Natural killer cell (primary cell): ENCODE data around the gene ACRBP. TPM values are rescaled to one million over a fixed set of nuclear protein-coding genes. Genes with fewer than 3 reads are reported as not detected.
A peak's percentile ranks its signal among the peaks of the same experiment; 100 is the strongest.

ENCODE experiments used
- ATAC-seq, 3 donors: fragments of 150-1000 bp in 2 of 3; fragments of 200-7000 bp in 1 of 3; cut with Tn5 transposase; 1 replicate in 1 of 3; 2 replicates in 2 of 3; pipeline ENCODE4 v1.10.0; 2021; ENCODE audit warnings: mild to moderate bottlenecking in 2 of 3, moderate library complexity in 2 of 3
- DNase-seq, 2 donors: peaks; one replicate each; pipeline versions ENCODE4 v3.0.0 to v3.0.0-alpha.2; 2013 to 2021; ENCODE audit warnings: mixed read lengths in 1 of 2
- H3K27ac ChIP-seq: one replicate; pipeline ENCODE4 v1.5.1; 2013; ENCODE audit warnings: mild to moderate bottlenecking, low read length
- H3K27me3 ChIP-seq: one replicate; pipeline ENCODE4 v1.6.1; 2013; ENCODE audit warnings: low read length; ENCODE audit not compliant: control insufficient read depth, insufficient read depth
- H3K36me3 ChIP-seq: one replicate; pipeline ENCODE4 v1.6.1; 2013; ENCODE audit warnings: low read length; ENCODE audit not compliant: control insufficient read depth, insufficient read depth
- H3K4me1 ChIP-seq: one replicate; pipeline ENCODE4 v1.6.1; 2013; ENCODE audit warnings: low read length; ENCODE audit not compliant: control insufficient read depth, insufficient read depth
- H3K4me3 ChIP-seq: one replicate; pipeline ENCODE4 v1.5.1; 2013; ENCODE audit warnings: low read length
- H3K9me3 ChIP-seq: one replicate; pipeline ENCODE4 v1.6.1; 2013; ENCODE audit warnings: low read length; ENCODE audit not compliant: control insufficient read depth, insufficient read depth
- H3K27ac Mint-ChIP-seq, 2 donors: one replicate each; pipeline ENCODE4 v1.8.0; 2022; ENCODE audit warnings: mild to moderate bottlenecking in 2 of 2, mixed read lengths in 2 of 2, moderate library complexity in 1 of 2
- H3K27me3 Mint-ChIP-seq, 2 donors: one replicate each; pipeline ENCODE4 v1.8.0; 2022; ENCODE audit warnings: low read depth in 2 of 2, mixed read lengths in 2 of 2
- H3K36me3 Mint-ChIP-seq: one replicate; pipeline ENCODE4 v1.8.0; 2022; ENCODE audit warnings: mixed read lengths
- H3K4me1 Mint-ChIP-seq, 2 donors: one replicate each; pipeline ENCODE4 v1.8.0; 2022; ENCODE audit warnings: mixed read lengths in 2 of 2
- H3K4me3 Mint-ChIP-seq: one replicate; pipeline ENCODE4 v1.8.0; 2022; ENCODE audit warnings: mild to moderate bottlenecking, moderate library complexity, mixed read lengths
- H3K9me3 Mint-ChIP-seq, 2 donors: one replicate each; pipeline ENCODE4 v1.8.0; 2022; ENCODE audit warnings: mixed read lengths in 2 of 2
- WGBS: methylation state at CpG from one replicate; pipeline ENCODE4 v1.1.7; 2013; ENCODE audit warnings: missing lambda C conversion rate; ENCODE audit not compliant: insufficient coverage; 5-methylcytosine and 5-hydroxymethylcytosine counted together
- intact Hi-C: fragments of 100-400 bp; cut with micrococcal nuclease; formaldehyde crosslinking; loops from one replicate; pipeline ENCODE4 v1.14.2; 2022
- total RNA-seq, 4 donors: library from RNA; stranded (reverse); fragments of 120-200 nt in 1 of 4; gene quantifications; one replicate each; pipeline versions ENCODE4 v1.2.3 to v1.2.4, GENCODE V29; 2013 to 2022
- TF ChIP-seq, protein P1 (sequence below): fragments of 200-600 bp; IDR thresholded peaks from one replicate; pipeline ENCODE4 v1.8.0; 2022; ENCODE audit warnings: antibody characterized with exemption

The ACRBP gene
- total RNA-seq, 3 donors from 2014 or later (not counting 1 experiment from before 2014, with no cell fraction given): 2.1 to 12.2 (median 4.7) TPM

DNA sequence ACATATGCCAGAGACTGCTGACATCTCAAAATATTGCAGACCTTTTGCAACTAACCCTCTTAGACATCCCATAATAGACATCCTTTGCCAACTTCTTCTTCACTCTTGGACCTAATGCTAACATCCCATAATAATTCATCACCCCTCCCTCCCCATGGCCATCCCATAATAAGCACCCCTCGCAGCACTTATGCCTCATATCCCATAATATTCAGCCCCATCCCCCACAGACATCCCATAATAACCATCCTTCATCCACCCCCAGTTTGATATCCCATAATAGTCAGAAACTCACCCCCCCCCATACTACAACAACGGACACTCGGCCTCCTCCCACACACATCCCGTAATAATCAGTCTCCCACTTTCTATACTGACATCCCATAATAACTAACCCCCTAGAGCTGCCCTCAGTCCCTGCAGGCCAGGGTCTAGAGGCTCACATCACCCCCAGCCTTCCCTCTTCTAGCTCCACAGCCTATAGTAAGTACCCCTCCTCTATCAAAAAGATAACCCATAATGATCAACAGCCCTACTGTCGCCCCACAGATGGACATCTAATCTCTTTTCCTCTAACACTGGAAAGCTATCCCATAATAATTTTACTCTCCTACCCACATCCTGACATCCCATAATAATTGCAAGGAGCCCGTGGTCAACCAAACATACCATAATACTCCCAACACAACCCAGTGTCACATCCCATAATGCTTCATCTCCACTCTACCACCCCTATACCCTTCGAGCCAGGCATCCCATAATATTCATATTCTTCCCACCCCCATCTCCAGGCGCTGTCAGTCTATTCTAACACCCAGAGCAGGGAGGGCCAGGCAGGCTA lies 39.3 kb downstream of the ACRBP start:
- TF ChIP-seq, protein P1, sequence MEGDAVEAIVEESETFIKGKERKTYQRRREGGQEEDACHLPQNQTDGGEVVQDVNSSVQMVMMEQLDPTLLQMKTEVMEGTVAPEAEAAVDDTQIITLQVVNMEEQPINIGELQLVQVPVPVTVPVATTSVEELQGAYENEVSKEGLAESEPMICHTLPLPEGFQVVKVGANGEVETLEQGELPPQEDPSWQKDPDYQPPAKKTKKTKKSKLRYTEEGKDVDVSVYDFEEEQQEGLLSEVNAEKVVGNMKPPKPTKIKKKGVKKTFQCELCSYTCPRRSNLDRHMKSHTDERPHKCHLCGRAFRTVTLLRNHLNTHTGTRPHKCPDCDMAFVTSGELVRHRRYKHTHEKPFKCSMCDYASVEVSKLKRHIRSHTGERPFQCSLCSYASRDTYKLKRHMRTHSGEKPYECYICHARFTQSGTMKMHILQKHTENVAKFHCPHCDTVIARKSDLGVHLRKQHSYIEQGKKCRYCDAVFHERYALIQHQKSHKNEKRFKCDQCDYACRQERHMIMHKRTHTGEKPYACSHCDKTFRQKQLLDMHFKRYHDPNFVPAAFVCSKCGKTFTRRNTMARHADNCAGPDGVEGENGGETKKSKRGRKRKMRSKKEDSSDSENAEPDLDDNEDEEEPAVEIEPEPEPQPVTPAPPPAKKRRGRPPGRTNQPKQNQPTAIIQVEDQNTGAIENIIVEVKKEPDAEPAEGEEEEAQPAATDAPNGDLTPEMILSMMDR: no peak
- no peaks in the 10 kb centered on the region for H3K36me3 ChIP-seq
- 3% methylated on average over 8 of the region's 8 CpGs for WGBS
- intact Hi-C loops: loop anchor here (1.0 to 5.0 kb wide), 7 partner anchors 41 to 271 kb away; partner anchors contain the start of genes GAPDH, ING4, MLF2 and NOP2
- peak overlapping the region; percentile 97 for H3K27ac ChIP-seq
- H3K27me3 ChIP-seq: no peaks in the 10 kb centered on the region
- H3K27me3 Mint-ChIP-seq: no peaks in the 10 kb centered on the region
- ATAC-seq: peak; percentile 43 to 69 (median 53)
- no peak overlapping the region for H3K27ac Mint-ChIP-seq
- H3K4me1 Mint-ChIP-seq: peaks cover 40 to 53% of the 10 kb centered on the region in 2 donors
- H3K4me1 ChIP-seq: peaks cover 59% of the 10 kb centered on the region
- H3K9me3 Mint-ChIP-seq: no peaks in the 10 kb centered on the region
- H3K4me3 Mint-ChIP-seq: no peak overlapping the region
- H3K4me3 ChIP-seq: no peak overlapping the region
- no peaks in the 10 kb centered on the region for H3K36me3 Mint-ChIP-seq
- DNase-seq: peak; percentile 49 to 87
- H3K9me3 ChIP-seq: no peaks in the 10 kb centered on the region

DNA sequence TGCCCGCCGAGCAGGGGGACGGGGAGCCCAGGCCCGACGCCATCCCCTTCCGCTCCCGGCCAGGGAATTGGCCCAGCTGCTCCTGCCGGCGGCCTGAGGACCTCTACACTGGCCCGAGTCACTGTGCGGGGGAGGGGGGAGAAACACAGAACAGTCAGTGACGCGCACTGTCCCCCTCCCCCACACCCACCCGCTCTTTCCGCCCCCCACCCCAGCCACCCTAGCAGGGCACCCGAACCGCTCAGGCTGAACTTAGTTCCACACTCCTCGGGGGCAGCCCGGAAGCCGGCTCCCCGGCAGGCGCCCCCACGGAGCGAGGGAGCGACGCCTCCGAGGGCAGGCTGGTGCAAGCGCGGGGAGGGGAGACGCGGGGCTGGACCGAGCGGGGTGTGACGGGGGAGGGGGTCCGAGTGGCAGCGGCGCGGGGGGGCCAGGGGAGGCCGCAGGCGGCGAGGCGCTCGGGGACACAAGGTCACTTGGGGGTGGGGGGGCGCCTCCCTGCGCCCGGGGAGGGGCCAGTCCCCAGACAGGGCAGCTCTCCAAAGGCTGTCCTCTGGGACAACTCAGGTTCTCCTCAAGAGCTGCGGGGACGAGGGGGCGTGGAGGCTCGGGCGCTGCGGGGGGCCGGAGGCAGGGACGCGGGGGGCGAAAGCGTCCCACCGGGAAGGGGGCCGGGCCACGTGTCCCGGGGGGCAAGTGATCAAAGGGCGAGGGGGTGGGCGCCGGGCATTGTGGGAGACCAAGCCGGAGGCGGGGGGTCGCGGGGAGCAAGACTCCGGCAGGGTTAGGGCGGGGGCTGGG lies 40.7 kb downstream of the ACRBP start:
- intact Hi-C loops: loop anchor here (5.0 kb wide), 5 partner anchors 39 to 269 kb away; partner anchors contain the start of genes GAPDH, MLF2 and NOP2
- no peaks in the 10 kb centered on the region for H3K27me3 Mint-ChIP-seq
- no peak overlapping the region for H3K4me3 Mint-ChIP-seq
- H3K4me1 Mint-ChIP-seq: peaks cover 44 to 53% of the 10 kb centered on the region in 2 donors
- no peak overlapping the region for H3K27ac Mint-ChIP-seq
- Histone ChIP-seq H3K9me3 (no peaks in the 10 kb centered on the region), H3K27me3 (no peaks in the 10 kb centered on the region), H3K4me1 (peaks cover 58% of the 10 kb centered on the region), H3K36me3 (peaks cover 10% of the 10 kb centered on the region), H3K4me3 (peak overlapping the region; percentile 92), H3K27ac (peak overlapping the region; percentile 97)
- under 1% methylated on average over 62 of the region's 70 CpGs for WGBS
- no peaks in the 10 kb centered on the region for H3K9me3 Mint-ChIP-seq
- TF ChIP-seq, protein P1: no peak
- ATAC-seq (peak; percentile 18 to 47 (median 25)), DNase-seq (peak; percentile 63 to 80)
- H3K36me3 Mint-ChIP-seq: peaks cover 11% of the 10 kb centered on the region

DNA sequence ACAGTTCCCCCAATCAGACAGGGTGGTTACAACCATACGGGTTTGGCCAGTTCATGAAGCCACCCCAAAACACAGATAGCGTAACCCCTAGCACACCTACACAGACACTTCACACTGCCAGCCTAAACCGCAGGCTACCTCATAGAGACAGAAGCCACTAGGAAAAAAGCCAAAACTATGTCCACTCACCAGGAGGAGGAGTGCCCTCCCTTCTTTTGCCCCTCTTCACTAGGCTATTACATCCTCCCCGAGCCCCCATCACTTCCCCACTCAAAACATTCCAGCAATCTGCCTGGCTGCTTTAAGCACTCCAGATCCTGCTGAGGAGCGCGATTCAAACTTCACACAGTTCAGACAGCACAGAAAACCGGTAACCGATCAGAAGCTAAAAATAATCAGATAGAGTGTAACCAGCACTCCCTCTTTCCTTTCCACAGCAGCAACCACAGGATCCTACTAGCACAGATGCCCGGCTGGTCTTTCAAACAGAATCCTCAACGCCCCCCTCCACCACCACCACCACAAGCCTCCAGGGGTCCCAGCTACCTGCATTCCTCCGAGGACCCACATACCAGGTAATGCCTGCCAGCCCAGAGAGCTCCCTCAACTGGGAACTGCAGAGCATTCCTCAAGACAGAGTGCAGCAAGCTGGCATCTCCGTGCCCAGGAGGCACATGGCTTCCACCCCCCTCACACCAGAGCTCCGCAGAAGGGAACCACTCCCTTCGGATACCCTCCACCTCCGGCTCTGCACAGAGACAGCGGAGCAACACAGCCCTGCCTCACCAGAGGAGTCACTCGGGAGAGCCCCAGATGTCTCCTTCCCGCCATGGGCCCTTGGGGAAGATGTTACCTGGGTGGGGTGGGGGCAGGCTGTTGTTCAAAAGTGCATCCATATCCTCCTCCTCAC lies 41.6 kb downstream of the ACRBP start:
- intact Hi-C loops: loop anchor here (5.0 kb wide), 5 partner anchors 38 to 268 kb away; partner anchors contain the start of genes GAPDH, MLF2 and NOP2
- H3K4me1 Mint-ChIP-seq: peaks cover 49 to 51% of the 10 kb centered on the region in 2 donors
- DNase-seq: peak in 1 of 2 donors; percentile 76
- Histone ChIP-seq H3K9me3 (no peaks in the 10 kb centered on the region), H3K27ac (peak overlapping the region; percentile 97), H3K4me1 (peaks cover 58% of the 10 kb centered on the region), H3K27me3 (no peaks in the 10 kb centered on the region), H3K36me3 (peaks cover 19% of the 10 kb centered on the region), H3K4me3 (peak overlapping the region; percentile 92)
- H3K4me3 Mint-ChIP-seq: no peak overlapping the region
- peak; percentile 1 to 17 (median 6) for ATAC-seq
- no peaks in the 10 kb centered on the region for H3K27me3 Mint-ChIP-seq
- TF ChIP-seq, protein P1: no peak
- WGBS: 2% methylated on average over 15 of the region's 18 CpGs
- H3K27ac Mint-ChIP-seq: no peak overlapping the region
- no peaks in the 10 kb centered on the region for H3K9me3 Mint-ChIP-seq
- peaks cover 19% of the 10 kb centered on the region for H3K36me3 Mint-ChIP-seq
